NOMO-1 treated with DMSO at 0.1 percent for 48 hours (cell line): ENCODE results near the gene ESPN.
"Not testable (repeated sequence)": the region's sequence is repeated elsewhere in the genome, so short reads cannot be mapped to it uniquely, and the experiment has no call there.

Experiments used
- DNase-seq: peaks from one replicate; lab custom pipeline; 2025; ENCODE audit not compliant: unreplicated experiment; lab: John Stamatoyannopoulos, UW

Gene ESPN

DNA sequence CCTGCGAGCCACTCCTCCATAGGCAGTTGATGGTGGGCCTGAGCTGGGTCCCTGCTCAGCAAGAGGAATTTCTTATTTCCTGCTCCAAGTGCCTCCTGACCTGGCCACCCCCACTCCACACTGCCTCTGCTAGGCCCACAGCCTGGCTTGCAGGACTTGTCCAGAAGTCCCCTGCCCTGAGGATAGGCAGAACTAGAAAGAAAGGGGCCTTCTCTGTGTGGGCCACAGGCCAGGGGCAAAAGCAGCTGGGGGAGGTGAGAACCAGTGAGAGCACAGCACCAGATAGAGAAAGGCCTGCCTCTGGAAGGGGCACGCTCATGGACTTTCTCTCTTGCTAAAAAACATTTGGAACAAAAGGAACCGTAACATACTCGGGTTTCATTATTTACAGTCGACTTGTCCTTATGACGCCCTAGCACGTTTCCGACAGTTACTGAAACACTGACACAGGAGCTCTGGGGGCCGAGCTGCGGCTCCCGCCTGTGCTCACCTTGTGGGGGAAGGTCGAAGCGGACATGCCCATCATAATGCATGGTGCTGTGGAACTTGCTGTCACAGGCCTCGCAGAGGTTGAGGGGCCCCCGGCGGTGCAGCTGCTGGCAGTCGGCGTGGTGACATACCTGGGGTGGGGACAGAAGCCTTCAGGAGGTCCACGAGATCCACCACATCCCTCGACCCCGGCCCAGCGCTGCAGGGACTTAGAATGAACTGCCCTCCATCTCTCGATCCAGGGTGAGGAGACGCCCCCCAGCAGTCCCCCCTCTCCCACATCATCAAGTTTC, 52.7 kb downstream of the ESPN start:
- no peak for DNase-seq

DNA sequence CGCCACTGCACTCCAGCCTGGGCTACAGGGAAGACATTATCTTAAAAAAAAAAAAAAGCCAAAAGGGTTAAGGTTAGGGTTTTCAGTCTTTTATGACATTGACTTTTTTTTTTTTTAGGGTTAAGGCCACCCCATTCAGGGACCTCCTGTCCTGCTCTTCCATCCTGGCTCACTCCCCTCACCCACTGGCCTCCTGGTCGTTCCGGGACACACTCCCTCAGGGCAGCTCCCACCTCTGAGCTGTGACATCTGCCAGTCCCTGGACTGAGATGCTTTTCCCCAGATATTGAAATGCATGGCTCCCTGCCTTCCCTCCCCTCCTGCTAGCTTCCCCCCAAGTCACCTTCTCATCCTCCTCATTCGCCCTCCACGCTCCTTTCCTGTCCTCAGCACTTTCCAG, 57.2 kb downstream of the ESPN start:
- DNase-seq: no peak

DNA sequence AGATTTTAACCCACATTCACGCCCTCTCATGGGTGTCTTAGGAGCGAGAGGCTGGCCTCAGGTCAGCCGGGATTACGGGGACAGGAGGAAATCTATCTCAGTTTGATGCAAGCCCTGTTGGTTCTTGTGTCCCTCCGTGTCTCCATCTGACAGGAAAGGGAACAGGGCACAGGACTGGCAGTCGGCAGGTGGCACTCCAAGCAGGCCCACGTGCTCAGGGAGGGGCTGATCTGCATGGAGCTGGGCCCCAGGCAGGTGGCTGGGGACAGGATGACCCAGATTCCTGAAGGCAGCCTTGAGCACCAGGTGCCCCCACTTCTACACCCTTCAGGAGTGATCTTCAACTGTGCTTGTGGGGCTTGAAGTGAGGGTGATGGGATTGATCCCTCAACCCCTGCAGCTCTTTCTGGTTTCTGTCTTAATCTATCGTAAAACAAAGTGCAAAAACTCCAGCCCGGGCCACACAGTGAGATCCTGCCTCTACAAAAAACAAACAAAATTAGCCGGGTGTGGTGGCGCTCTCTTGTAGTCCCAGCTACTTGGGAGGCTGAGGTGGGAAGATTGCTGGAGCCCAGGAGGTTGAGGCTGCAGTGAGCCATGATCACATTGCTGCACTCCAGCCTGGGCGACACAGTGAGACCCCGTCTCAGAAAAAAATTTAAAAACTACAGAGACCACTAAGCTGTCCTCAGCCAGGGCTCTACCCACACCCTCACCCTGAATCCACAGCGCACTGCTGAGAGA, 58.6 kb downstream of the ESPN start:
- no peak for DNase-seq

DNA sequence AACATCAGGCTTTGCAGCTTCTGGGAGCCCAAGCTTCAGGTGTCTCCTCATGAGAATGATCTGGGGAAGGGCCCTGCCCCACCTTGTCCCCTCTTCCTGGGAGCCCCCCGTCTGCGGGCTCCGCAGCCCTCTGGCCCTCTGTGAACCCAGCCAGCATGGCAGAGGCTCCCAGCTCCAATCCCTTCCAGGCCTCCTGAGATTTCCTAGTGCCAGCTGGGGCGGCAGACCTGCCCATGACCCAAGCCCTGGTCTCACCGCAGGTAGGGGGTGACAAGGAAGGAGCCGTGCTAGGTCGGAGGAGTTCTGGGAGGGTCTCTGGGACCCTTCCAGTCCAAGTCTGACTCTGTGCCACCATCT, 59.2 kb downstream of the ESPN start:
- DNase-seq: no peak

DNA sequence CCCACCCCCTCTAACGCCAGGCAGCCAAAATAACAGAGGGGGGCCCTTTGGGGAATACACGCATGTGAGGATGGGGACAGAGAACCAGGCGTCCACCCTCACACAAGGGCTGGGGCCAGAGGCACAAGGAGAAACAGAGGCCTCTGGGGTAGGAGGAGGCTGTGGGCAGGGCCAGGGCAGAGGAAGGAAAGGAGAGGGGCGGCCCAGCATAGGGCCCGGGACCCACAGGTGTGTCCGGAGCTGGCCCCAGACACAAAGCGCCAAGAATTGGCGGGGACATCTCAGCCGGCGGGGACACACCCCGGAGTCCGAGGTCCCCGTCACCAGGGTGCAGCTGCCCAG, 60.2 kb downstream of the ESPN start:
- DNase-seq: no peak

DNA sequence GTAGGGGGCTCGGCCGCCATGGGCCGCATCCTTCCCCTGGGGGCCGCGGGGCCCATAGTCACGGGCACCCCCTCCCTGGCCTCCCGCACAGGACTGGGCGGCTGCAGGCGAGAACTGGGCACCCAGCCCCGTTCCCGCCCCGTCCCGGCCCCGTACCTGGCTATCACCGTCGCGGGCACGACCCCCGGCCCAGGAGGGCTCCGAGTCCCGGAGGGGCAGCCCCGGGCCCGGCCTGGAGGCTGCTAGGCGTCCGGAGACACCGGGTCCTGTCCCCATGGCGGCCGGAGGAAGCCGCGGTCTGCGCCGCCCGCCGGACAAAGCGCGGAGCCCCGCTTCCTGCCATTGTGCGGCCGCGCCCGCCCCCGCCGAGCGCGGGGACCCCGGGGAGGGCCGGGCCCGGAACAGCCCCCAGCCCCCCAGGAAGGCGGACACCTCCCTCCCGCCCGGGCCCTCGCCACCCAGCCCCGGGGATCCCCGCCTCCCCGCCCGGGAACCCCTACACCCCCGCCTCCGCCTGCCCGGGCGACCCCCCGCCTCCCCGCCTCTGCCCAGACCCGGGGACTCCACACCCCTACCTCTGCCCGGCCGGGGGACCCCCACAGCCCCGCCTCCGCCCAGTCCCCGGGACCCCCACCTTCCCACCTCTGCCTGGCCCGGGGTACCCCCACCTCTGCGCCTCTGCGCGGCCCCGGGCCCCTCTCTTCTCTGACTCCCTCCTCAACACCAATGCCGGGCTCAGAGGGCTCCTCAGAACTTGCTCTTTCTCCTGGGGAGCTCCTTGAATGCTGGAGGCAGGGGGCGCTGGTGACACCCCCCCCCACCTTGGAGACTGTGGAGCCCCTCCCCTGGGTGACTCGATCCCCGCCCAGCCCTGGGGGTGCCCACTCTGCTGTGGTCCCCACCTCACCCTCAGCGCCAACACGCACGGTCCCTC, 60.9 kb downstream of the ESPN start:
- no peak for DNase-seq

DNA sequence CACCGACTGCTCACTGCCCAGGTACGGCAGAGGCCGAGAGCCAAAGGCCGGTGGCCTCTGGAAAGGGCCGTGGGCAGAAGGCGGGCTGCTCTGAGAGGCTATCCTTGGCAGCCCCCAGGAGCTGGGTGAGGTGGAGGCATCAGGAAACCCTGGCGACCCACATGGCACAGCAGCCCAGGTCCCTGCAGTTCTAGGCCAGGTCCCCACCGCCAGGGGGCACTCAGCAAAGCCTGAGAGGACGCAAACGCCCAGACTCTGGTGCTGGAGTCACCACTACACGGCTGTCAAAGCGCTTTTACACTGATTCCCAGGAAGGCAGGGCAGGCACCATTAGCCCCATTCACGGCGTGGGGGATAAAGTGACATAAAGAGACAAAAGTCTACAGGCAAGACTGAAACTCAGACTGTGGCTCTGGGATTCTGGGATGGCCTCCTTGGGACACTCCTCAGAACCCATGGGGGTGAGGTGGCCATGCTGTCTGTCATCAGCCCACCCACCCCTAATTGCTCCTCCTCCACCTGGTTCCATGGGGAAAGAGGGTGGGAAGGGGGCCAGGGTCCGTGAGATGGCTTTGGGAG, 61.9 kb downstream of the ESPN start:
- peak; percentile 44 for DNase-seq

DNA sequence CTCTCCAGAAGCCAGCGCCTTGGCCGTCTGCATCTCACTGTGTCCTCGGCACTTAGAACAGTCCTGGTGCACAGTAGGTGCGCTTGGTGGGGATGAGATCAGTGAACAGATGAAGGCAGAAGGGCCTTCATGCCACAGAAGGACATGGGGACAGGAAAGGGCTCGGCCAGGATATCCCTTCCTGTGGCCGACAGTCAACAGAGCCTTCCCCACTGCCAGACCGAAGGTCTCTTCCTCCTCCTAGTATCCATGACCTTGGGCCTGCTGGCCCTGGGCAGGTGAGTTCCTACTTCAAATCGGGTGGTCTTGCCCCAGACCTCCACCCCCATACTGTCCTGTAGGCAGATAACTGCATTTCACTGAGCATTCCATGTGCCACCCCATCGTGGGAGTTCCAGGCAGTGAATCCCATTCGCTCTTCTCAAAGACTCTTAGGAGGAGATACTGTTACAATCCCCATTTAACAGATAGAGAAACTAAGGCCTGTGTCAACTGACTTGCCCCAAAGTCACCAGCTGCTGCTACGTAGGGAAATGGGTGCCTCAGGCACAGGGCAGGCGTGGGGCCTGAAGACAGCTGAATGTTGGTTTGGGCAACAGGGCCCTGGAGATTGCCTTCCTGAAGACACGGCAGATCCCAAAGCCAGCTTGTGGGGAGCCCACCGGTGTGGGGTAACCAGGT, 63.4 kb downstream of the ESPN start:
- DNase-seq: no peak

DNA sequence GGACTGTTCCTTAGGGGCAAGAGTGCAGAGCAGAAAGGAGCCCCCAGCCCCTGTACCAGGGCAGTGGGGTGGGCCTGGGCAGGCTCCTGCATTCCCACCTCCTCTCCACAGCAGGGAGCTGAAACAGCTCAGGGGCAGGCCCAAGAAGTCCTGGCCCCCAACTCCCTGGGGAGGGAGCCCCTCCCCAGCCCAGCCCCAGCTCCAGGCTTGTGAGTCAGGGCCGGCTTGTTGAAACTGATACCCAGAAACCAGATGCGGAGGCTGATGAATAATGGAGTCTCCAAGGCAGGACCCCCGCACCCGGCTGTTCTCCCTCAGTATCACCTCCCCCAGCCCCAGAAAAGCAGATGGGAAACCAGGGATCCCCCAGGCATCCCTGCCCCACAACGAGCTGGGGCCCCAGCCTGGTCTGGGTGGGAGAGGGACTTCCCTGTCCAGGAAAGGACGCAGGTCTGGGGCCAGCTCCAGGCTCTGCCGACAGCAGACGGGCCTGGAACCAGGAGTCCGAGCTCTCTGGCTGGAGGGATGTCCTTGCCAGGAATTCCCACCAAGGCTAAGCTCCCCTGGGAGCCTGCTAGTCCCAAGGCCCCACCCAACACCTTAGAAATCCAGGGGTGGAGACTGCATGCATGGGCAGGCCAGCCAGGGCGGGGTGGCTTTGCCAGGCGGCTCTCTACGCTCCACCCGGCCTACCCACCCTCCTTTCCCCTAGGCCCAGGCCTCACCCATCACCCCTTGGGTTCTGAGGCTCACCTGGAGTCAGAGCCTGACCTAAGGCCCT, 64.2 kb downstream of the ESPN start:
- no peak for DNase-seq

DNA sequence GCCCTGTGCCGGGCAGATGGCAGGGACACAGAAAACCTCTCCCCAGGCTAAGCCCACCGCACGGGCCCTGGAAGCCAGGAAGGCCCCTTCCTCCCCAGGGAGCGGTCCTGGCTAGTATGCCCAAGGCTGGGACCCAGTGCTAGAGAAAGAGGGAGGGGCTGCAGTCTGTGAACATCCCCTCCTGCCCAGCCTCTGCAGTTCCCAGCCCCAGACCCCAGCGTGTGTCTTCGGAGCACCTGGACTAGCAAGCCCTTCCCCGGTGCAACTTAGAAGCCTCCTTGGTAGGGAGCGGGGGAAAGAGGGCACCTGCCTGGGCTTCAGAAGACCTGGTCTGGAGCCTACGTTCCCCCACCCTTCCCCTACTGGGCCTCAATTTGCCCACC, 64.8 kb downstream of the ESPN start:
- DNase-seq: no peak

DNA sequence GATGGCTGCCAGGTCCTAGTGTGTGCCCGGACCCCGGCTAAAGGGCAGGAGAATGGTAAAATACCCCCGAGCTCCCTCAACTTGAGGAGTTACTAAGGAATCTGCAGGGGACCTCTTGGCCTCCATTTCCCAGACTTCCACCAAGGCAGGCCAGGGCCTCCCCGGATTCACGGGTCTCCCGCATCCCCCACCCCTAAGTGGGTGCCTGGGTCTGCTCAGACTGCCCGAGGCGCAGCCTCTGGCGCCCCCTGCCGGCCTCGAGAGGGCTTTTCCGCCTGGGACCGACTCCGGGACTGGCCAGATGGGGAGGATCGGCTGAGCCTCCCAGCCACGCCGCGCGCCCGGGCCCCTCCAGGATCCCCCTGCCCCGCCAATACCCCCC, 65.2 kb downstream of the ESPN start:
- DNase-seq: peak; percentile 54

DNA sequence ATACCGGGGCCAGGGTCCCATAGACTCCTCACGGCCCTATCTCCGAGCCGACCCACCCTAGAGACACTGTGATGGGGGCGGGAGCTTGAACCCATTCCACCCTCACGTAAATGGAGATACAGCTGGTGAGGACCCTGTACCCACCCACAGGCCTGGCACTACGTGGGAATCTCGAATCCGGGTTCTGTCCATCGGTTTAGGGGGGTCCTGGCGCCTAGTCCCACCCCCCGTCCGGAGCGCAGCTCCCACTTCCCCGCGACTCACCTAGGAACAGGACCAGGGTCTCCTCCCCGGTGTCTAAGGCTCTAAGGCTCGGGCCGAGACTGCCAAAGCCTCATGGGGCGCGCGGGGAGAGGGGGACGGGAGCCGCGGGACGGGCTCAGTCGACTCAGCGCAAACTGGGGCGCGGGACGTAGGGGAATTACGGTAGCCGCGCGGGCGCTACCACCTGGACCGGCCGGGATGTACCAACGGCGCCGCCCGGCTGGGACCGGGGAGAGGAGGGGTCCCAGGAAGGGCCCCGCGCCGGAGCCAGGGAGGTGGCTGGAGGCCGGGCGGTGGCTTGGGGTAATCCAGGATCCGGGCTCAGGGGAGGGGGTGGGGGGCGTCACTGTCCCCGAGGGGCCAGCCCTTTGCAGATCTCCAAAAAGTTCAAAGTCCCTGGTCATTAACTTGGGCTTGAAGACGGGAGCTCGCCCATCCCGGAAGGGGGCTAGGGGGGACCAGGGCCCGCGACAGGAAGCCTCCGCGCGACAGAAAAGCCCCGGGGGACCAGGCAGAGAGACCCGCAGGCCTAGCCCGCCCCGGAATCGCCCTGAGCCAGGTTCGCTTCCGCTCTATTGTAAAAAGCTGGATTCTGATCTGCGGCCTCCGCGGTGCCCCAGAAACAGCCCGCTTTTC, 65.9 kb downstream of the ESPN start:
- DNase-seq: no peak

DNA sequence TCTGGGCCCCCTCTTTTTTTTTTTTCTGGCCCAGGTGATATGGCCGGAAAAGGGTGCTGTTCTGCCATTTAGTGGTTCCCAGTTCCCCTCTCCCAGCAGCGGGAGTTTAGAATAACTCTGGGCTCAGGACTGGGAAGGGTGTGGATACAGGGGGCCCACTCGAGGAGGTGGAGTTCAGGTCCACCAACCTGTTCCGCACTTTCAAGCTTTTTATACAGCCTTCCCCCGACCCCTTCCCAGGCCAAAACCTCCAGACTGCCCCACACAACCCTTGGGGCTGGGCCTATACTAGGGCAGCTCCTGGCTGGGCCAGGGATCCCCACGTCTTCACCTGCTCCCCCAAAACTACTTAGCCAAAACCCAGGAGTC, 66.5 kb downstream of the ESPN start:
- DNase-seq: no peak

DNA sequence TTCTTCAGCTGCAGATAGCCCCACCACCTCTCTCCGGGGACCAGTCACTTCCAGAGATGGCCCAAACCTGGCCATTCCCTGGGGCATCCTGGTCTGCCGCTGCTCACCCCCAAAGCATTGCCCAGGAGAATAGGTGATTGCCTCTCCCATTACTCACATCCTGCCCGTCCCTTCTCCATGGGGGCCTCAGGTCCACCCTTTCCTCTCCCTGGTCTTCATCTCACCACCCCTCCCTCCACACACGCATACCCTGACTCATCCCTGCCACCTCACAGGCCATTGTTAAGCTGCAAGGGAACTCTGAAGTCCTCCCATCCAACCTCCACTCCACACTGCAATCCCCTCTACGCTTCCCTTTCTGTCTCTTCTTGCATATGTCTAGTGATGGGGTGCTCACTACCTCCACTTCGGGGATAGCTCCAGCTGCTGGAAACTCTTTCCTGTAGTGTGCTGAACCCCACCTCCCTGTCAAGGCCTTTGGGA, 66.9 kb downstream of the ESPN start, which contains the start of gene PLEKHG5:
PLEKHG5 (minus strand) TSS at position 188 of the 483 bp plus-strand sequence. CDS start 14,096 bp downstream, outside the sequence.
- no peak for DNase-seq

DNA sequence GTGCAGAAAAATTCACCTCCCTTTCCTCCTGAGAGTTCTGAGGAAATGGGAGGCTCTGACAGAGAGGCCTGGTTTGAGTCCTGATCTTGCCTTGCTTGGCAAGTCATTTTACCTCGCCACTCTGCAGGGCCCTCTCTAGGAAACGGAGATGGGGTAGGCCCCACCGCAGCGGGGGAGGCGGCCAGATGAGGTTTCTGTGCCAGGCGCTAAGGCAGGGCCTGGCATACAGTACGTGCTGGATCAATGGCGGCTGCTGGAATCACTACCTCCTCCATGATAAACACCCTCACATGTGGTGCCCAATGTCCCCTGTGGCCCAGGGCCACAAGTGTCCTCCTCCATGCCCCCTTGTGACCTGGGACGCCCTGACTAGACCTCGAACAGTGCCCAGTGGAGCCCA, 67.4 kb downstream of the ESPN start:
- no peak for DNase-seq

DNA sequence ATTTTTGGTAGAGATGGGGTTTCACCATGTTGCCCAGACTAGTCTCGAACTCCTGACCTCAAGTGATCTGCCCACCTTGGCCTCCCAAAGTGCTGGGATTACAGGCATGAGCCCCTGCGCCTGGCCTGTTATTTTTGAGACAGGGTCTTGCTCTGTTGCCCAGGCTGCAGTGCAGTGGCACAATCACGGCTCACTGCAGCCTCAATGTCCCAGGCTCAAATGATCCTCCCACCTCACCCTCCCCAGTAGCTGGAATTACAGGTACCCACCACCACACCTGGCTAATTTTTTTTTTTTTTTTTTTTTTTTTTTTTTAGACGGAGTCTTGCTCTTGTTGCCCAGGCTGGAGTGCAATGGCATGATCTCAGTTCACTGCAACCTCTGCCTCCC, 69.3 kb downstream of the ESPN start:
- DNase-seq: not testable (repeated sequence)

DNA sequence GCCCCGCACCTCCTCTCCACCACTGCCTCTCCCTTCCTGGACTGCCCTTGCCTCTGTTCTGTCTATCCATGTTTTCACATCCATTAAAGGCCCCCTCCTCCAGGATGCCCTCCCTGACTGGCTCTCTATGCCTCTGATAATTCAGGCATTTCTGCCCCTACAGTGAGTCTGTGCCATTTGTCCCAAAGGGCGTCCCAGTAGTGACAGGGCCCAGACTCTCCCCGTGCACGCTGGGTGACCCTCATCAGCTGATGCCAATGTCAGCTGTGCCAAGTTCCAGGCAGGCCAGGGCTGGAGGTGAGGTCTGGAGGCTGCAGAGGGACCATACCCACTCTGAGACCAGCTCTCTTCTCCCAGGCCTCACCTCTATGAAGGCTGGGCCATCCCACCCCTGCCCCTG, 70.1 kb downstream of the ESPN start:
- no peak for DNase-seq

DNA sequence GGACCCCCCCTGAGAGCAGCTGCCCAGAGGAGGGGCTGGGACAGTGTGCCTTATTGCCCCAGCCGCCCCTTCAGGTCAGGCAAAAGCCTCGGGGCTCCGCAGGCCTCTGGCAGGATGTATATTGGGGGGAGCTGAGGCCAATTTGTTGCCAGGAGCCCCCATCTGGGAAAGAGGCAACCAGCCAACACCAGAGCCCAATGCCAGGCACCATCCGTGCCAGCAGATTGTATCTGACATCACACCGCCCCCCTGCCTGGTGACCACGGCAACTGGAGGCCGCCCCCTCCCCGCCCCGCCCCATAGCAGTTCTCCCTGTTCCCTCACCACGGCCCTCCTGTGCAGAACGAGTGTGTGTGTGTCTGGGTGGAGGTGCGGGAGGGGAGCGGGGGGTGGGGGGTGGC, 70.5 kb downstream of the ESPN start:
- DNase-seq: no peak
